ENCODE data around the gene RAF1.

GRCh38 chr3:12710062-12710461, 46.1 kb upstream of the RAF1 start:
- TF ChIP-seq TAF1 (IDR thresholded peaks at IDR 0.05; ENCODE audit: borderline replicate concordance, low read depth, low read length) (no peak), POLR2A (IDR thresholded peaks at IDR 0.05; ENCODE audit: low read depth, low read length) (no peak), POLR2AphosphoS5 (IDR thresholded peaks at IDR 0.05; ENCODE audit: low read depth, low read length) (no peak)
